SK-N-SH treated with all-trans-retinoic acid at 6 μM for 48 hours (cell line): ENCODE data around the gene FAM20C.
"Not testable (repeated sequence)": the region's sequence is repeated elsewhere in the genome, so short reads cannot be mapped to it uniquely, and the experiment has no call there.

Experiments used
- ATAC-seq: fragments of 200-7000 bp; cut with Tn5 transposase; 3 replicates; pipeline ENCODE4 v1.9.1; 2020; ENCODE audit warnings: mild to moderate bottlenecking, moderate library complexity
- BACH2 ChIP-seq: fragments of 250-450 bp; sonication (Bioruptor Pico); IDR thresholded peaks from 2 replicates; pipeline ENCODE4 v1.9.0; 2021; ENCODE audit warnings: mild to moderate bottlenecking, borderline replicate concordance
- CREB5 ChIP-seq: fragments of 250-450 bp; sonication (Bioruptor Pico); IDR thresholded peaks from 2 replicates; pipeline ENCODE4 v1.5.1; 2020; ENCODE audit warnings: low read depth, mild to moderate bottlenecking, moderate library complexity
- CSDC2 ChIP-seq: fragments of 250-450 bp; sonication (Bioruptor Pico); IDR thresholded peaks from 2 replicates; pipeline ENCODE4 v1.5.0; 2020; ENCODE audit warnings: mild to moderate bottlenecking, moderate library complexity
- CSRNP3 ChIP-seq: fragments of 250-450 bp; sonication (Bioruptor Pico); IDR thresholded peaks from 2 replicates; pipeline ENCODE4 v1.5.1; 2021; ENCODE audit warnings: mild to moderate bottlenecking, moderate library complexity
- ESRRG ChIP-seq: fragments of 250-450 bp; sonication (Bioruptor Pico); IDR thresholded peaks from 2 replicates; pipeline ENCODE4 v1.6.1; 2021; ENCODE audit warnings: mild to moderate bottlenecking
- GLIS3 ChIP-seq: fragments of 250-450 bp; sonication (Bioruptor Pico); IDR thresholded peaks from 2 replicates; pipeline ENCODE4 v1.5.0; 2020; ENCODE audit warnings: mild to moderate bottlenecking, moderate library complexity
- ISL1 ChIP-seq: fragments of 250-450 bp; sonication (Bioruptor Pico); IDR thresholded peaks from 2 replicates; pipeline ENCODE4 v2.1.2; 2022; ENCODE audit warnings: mild to moderate bottlenecking, moderate library complexity
- POU6F1 ChIP-seq: fragments of 250-450 bp; sonication (Bioruptor Pico); IDR thresholded peaks from 2 replicates; pipeline ENCODE4 v1.8.0; 2021; ENCODE audit warnings: low read depth, mild to moderate bottlenecking, moderate library complexity, borderline replicate concordance
- PPARA ChIP-seq: fragments of 250-450 bp; sonication (Bioruptor Pico); IDR thresholded peaks from 2 replicates; pipeline ENCODE4 v1.5.0; 2020; ENCODE audit warnings: mild to moderate bottlenecking, borderline replicate concordance
- TCF4 ChIP-seq: fragments of 250-450 bp; sonication (Bioruptor Pico); IDR thresholded peaks from 2 replicates; pipeline ENCODE4 v1.8.0; 2021; ENCODE audit warnings: mild to moderate bottlenecking, moderate library complexity, borderline replicate concordance
- ZC3H10 ChIP-seq: fragments of 250-450 bp; sonication (Bioruptor Pico); IDR thresholded peaks from 2 replicates; pipeline ENCODE4 v1.5.1; 2021; ENCODE audit warnings: mild to moderate bottlenecking, moderate library complexity
- ZFP3 ChIP-seq: fragments of 250-450 bp; sonication (Bioruptor Pico); IDR thresholded peaks from 2 replicates; pipeline ENCODE4 v1.5.0; 2020; ENCODE audit warnings: mild to moderate bottlenecking, moderate library complexity
- ZFP30 ChIP-seq: fragments of 450-650 bp; formaldehyde crosslinking; IDR thresholded peaks from 2 replicates; pipeline ENCODE4 v1.5.0; 2022; ENCODE audit warnings: mild to moderate bottlenecking, moderate library complexity
- ZNF565 ChIP-seq: fragments of 450-650 bp; formaldehyde crosslinking; conservative IDR thresholded peaks from 2 replicates; pipeline ENCODE4 v1.5.0; 2020; ENCODE audit warnings: low read depth, mild to moderate bottlenecking, moderate library complexity
- ZNF70 ChIP-seq: fragments of 450-650 bp; formaldehyde crosslinking; IDR thresholded peaks from 2 replicates; pipeline ENCODE4 v1.5.0; 2020; ENCODE audit warnings: mild to moderate bottlenecking, moderate library complexity
- ZNF8 ChIP-seq: fragments of 450-650 bp; formaldehyde crosslinking; IDR thresholded peaks from 2 replicates; pipeline ENCODE4 v1.5.0; 2020; ENCODE audit warnings: mild to moderate bottlenecking, moderate library complexity

FAM20C gene

GRCh38 chr7:200704-201103 lies 8.3 kb downstream of the FAM20C start:
- ATAC-seq: peak; percentile 18; the same call in 1 of the 3 replicates
- no peak for TF ChIP-seq ZNF8 (CRISPR knock-in tag)
- TF ChIP-seq TCF4 (CRISPR knock-in tag): no peak
- no peak for TF ChIP-seq ZNF70
- TF ChIP-seq ZFP3 (CRISPR knock-in tag): no peak
- no peak for TF ChIP-seq CSRNP3 (CRISPR knock-in tag)
- TF ChIP-seq ESRRG (CRISPR knock-in tag): no peak
- no peak for TF ChIP-seq ZFP30 (CRISPR knock-in tag)

- no peak for ATAC-seq
Observed at GRCh38 chr7:204326-204725, 12.0 kb downstream of the FAM20C start.

GRCh38 chr7:205115-206010 lies 13.0 kb downstream of the FAM20C start:
- TF ChIP-seq ZFP30 (CRISPR knock-in tag) (no peak), BACH2 (CRISPR knock-in tag) (no peak), ESRRG (CRISPR knock-in tag) (no peak), ZC3H10 (CRISPR knock-in tag) (no peak), ISL1 (CRISPR knock-in tag) (no peak), ZNF565 (CRISPR knock-in tag) (no peak), POU6F1 (CRISPR knock-in tag) (no peak), PPARA (no peak), CREB5 (no peak), CSDC2 (CRISPR knock-in tag) (no peak)

More at GRCh38 chr7:204326-204725, 12.0 kb downstream of the FAM20C start:
- TF ChIP-seq TCF4 (CRISPR knock-in tag) (no peak), CSDC2 (CRISPR knock-in tag) (no peak), ESRRG (CRISPR knock-in tag) (no peak), GLIS3 (CRISPR knock-in tag) (no peak), PPARA (no peak)

GRCh38 chr7:206351-206750 lies 14.0 kb downstream of the FAM20C start:
- not testable (repeated sequence) for ATAC-seq

More at GRCh38 chr7:205115-206010, 13.0 kb downstream of the FAM20C start:
- no peak for ATAC-seq

GRCh38 chr7:207418-208129 lies 15.2 kb downstream of the FAM20C start:
- TF ChIP-seq POU6F1 (CRISPR knock-in tag): no peak
- no peak for TF ChIP-seq ZNF70
- no peak for TF ChIP-seq BACH2 (CRISPR knock-in tag)
- TF ChIP-seq, all 23 proteins: peak for 0
- ATAC-seq: no peak

- ATAC-seq: no peak
- no peak for TF ChIP-seq ZC3H10 (CRISPR knock-in tag)
- TF ChIP-seq, all 23 proteins: peak for 0
Observed at GRCh38 chr7:208130-208673, 15.8 kb downstream of the FAM20C start.
